Measurements from ENCODE around the gene TMEM54.

TMEM54 gene

DNA sequence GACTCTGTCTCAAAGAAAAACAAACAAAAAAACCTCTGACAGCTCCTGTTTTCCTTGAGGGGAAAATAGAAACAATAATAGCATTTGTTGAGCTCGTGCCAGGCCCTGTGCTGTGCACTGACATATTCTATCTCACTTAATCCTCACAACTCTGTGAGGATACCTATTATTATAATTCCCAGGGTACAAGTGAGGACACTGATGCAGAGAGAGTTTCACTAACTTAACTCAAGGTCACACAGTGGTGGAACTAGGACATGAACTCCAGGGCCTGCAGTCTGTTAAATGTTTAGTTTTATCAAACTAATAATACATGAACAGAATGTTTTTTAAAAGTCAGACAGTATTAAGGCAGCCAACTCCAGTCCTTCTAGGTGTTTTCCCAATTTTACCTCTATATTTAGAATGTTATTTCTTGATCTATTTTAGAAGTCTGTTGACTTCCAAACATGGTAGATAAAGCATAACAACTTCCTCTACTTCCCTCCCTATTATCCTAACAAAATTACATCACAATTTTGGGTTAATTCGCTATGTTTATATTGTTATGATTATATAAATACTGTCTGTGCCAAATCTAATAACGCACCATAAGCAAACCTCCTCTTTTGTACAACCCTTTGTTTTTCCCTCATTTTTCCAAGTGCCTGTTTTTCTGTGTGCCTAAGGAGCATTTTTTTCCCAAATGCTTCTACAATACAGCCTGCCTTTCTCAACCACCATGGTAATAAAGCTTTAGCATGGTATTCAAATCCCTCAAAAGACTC is 35.4 kb downstream of the TMEM54 start:
- H3K4me1 Mint-ChIP-seq, result peaks cover 7% of the 10 kb centered on the region
- CTCF ChIA-PET, result interaction anchor here (0.6 to 2.5 kb wide), 3 partner anchors 10 to 708 kb away, joined by 3 to 10 read pairs (median 3); no protein-coding TSS in a partner anchor
- no peak overlapping the region for H3K27ac Mint-ChIP-seq
- peaks cover 29% of the 10 kb centered on the region for H3K27me3 Mint-ChIP-seq
- H3K36me3 Mint-ChIP-seq, result peaks cover 40% of the 10 kb centered on the region
- no peaks in the 10 kb centered on the region for H3K9me3 Mint-ChIP-seq
- no peak overlapping the region for H3K4me3 Mint-ChIP-seq
- DNase-seq, result no peak

- H3K27me3 Mint-ChIP-seq, result peaks cover 19% of the 10 kb centered on the region
- no peaks in the 10 kb centered on the region for H3K4me1 Mint-ChIP-seq
- no peak for DNase-seq
- CTCF ChIA-PET, result interaction anchor here (2.0 kb wide), 1 partner anchor 8 kb away, joined by 11 read pairs; no protein-coding TSS in a partner anchor
- H3K4me3 Mint-ChIP-seq, result no peak overlapping the region
- H3K27ac Mint-ChIP-seq, result no peak overlapping the region
- H3K36me3 Mint-ChIP-seq, result peaks cover 46% of the 10 kb centered on the region
- no peaks in the 10 kb centered on the region for H3K9me3 Mint-ChIP-seq
Measured at GRCh38 chr1:32864375-32865019, 36.7 kb downstream of the TMEM54 start.

- Mint-ChIP-seq H3K4me3 (no peak overlapping the region), H3K9me3 (no peaks in the 10 kb centered on the region)
Measured at GRCh38 chr1:32863881-32864245, 37.3 kb downstream of the TMEM54 start.

DNA sequence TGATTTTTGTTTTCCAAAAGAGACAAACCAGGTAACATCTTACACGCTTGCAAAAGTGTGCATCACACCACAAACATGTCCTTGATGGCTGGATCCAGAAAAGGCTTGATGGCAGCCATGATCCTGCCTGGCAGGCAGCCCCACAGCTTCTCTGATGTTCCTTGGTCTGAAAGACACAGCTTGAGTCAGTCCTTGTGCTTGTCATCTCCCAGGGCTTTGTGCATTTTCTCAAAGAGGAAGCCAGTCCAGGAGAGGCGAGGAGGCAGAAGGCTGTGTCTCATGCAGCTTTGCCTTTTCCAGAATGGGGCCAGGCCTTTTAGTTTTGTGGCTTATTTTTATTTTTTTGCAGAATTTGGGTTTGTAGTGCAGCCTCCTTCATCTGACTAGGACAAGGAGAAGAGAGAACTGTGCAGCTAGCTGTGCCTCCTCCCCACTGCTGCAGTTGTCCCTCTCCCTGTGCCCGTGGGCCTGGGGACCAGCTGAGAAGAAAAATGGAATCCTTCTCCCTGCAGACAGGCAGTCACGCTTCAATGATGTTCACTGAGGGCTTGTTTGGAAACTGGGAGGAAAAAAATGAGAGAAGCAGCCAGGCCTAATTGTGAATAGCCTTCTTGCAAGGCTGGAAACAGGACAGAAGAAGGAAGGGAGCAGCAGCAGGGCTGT is 37.8 kb downstream of the TMEM54 start:
- Mint-ChIP-seq H3K4me1 (no peaks in the 10 kb centered on the region), H3K36me3 (peaks cover 39% of the 10 kb centered on the region), H3K27me3 (peaks cover 9% of the 10 kb centered on the region), H3K9me3 (no peaks in the 10 kb centered on the region), H3K27ac (no peak overlapping the region), H3K4me3 (no peak overlapping the region)
- DNase-seq, result no peak
- CTCF ChIA-PET, result interaction anchor here (2.0 kb wide), 1 partner anchor 9 kb away, joined by 11 read pairs; no protein-coding TSS in a partner anchor

More at GRCh38 chr1:32863881-32864245, 37.3 kb downstream of the TMEM54 start:
- DNase-seq, result no peak
- Mint-ChIP-seq H3K36me3 (peaks cover 42% of the 10 kb centered on the region), H3K27ac (peak overlapping the region; percentile 53), H3K27me3 (peaks cover 12% of the 10 kb centered on the region), H3K4me1 (no peaks in the 10 kb centered on the region)
- CTCF ChIA-PET, result interaction anchor here (2.0 kb wide), 1 partner anchor 8 kb away, joined by 11 read pairs; no protein-coding TSS in a partner anchor

DNA sequence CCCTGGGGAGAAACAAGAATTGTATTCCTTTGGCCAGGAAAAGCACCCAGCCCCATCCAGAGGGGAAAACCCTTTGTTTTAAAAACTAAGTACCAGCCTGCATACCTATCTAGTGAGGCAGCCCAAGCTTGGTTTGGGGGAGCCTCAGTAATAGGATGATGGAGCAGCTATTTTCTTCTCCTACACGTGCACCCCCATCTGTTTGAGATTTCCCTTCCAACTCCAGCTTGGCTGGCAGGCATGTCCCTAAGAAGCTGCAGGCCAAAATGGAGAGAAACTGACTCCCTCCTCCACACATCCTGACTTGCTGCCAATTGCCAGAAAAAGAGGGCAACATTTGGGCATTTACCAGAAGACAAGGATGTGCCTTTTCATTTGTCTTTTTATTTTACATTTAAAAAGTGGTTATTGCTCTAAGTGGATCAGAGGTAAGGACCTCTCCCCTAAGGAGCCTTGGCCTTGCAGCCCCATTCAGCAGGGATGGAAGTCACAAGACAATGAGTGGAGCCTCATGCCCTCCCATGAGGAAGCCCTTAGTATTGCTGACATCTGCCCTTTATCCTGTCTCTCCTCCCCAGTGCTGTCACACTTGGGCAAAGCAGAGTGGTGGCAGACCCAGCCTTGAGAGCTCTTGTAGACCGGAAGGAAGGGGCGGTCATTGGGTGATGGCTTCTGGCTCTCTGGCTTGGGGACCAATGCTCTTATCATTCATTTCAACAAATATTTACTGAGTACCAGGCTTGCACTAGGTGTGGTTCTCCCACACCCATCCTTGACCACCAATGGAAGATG is 39.1 kb downstream of the TMEM54 start:
- H3K27me3 Mint-ChIP-seq, result no peaks in the 10 kb centered on the region
- H3K9me3 Mint-ChIP-seq, result no peaks in the 10 kb centered on the region
- no peak overlapping the region for H3K27ac Mint-ChIP-seq
- H3K4me1 Mint-ChIP-seq, result no peaks in the 10 kb centered on the region
- no peak for DNase-seq
- H3K4me3 Mint-ChIP-seq, result no peak overlapping the region
- CTCF ChIA-PET, result interaction anchor here (1.0 to 3.0 kb wide), 5 partner anchors 10 to 221 kb away, joined by 3 to 12 read pairs (median 6); no protein-coding TSS in a partner anchor
- H3K36me3 Mint-ChIP-seq, result peaks cover 46% of the 10 kb centered on the region

GRCh38 chr1:32860566-32860965 is 40.6 kb downstream of the TMEM54 start:
- no peaks in the 10 kb centered on the region for H3K9me3 Mint-ChIP-seq
- CTCF ChIA-PET, result interaction anchor here (1.8 to 3.0 kb wide), 2 partner anchors 9 to 16 kb away, joined by 6 to 12 read pairs; no protein-coding TSS in a partner anchor
- no peaks in the 10 kb centered on the region for H3K4me1 Mint-ChIP-seq
- no peak overlapping the region for H3K27ac Mint-ChIP-seq
- peaks cover 53% of the 10 kb centered on the region for H3K36me3 Mint-ChIP-seq
- H3K27me3 Mint-ChIP-seq, result no peaks in the 10 kb centered on the region
- no peak for DNase-seq
- no peak overlapping the region for H3K4me3 Mint-ChIP-seq

GRCh38 chr1:32859915-32860314 is 41.3 kb downstream of the TMEM54 start:
- Mint-ChIP-seq H3K4me3 (no peak overlapping the region), H3K4me1 (no peaks in the 10 kb centered on the region), H3K9me3 (no peaks in the 10 kb centered on the region), H3K27ac (no peak overlapping the region), H3K36me3 (peaks cover 53% of the 10 kb centered on the region), H3K27me3 (no peaks in the 10 kb centered on the region)
- DNase-seq, result no peak
- CTCF ChIA-PET, result interaction anchor here (3.0 kb wide), 1 partner anchor 16 kb away, joined by 12 read pairs; no protein-coding TSS in a partner anchor

DNA sequence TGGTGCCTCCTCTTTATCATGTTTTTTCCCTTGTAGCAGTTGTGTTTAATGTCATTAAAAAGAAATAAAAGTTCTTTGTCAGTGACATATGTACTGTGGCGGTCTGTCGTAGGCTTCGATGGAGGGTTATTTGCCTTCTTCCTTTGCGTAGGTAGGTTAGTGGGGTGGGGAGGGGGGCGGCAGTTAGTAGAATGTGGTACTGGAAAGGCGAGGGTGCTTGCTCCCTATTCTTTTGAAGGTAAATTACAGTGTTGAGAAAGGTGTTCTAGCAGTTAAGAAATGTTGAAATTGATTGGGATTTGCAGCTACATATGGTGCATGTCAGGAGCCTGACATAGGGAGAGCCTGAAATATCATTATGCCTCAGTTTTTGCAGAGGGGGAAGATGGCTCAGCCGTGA is 42.4 kb downstream of the TMEM54 start:
- Mint-ChIP-seq H3K4me1 (no peaks in the 10 kb centered on the region), H3K9me3 (no peaks in the 10 kb centered on the region), H3K27ac (no peak overlapping the region), H3K27me3 (no peaks in the 10 kb centered on the region), H3K36me3 (peaks cover 58% of the 10 kb centered on the region), H3K4me3 (no peak overlapping the region)
- CTCF ChIA-PET, result interaction anchor here (0.5 kb wide), 1 partner anchor 1240 kb away, joined by 3 read pairs; no protein-coding TSS in a partner anchor
- DNase-seq, result no peak

DNA sequence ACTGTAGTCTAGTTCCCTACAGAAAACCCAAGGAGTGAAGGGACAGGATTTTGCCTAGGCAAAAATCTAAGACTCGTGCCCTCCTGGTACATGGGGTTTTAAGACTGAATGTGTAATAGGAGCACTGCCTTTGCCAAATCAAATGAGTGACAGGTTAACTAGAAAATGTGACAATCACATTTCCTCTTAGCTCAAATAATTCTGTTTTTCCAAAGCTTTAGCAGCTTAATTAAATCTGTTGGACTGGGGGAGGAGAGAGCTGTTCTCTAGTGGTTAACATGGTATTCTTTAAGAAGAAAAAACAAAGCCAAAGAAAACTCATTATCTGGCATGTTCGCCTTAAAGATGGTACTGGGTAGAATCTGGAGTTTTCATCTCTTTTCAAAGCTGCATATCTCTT is 43.1 kb downstream of the TMEM54 start:
- DNase-seq, result no peak
- Mint-ChIP-seq H3K4me1 (no peaks in the 10 kb centered on the region), H3K27me3 (no peaks in the 10 kb centered on the region), H3K4me3 (no peak overlapping the region), H3K27ac (no peak overlapping the region), H3K9me3 (no peaks in the 10 kb centered on the region), H3K36me3 (peaks cover 59% of the 10 kb centered on the region)
- CTCF ChIA-PET, result interaction anchor here (0.5 to 1.7 kb wide), 2 partner anchors 17 to 1240 kb away, joined by 3 to 4 read pairs; no protein-coding TSS in a partner anchor

DNA sequence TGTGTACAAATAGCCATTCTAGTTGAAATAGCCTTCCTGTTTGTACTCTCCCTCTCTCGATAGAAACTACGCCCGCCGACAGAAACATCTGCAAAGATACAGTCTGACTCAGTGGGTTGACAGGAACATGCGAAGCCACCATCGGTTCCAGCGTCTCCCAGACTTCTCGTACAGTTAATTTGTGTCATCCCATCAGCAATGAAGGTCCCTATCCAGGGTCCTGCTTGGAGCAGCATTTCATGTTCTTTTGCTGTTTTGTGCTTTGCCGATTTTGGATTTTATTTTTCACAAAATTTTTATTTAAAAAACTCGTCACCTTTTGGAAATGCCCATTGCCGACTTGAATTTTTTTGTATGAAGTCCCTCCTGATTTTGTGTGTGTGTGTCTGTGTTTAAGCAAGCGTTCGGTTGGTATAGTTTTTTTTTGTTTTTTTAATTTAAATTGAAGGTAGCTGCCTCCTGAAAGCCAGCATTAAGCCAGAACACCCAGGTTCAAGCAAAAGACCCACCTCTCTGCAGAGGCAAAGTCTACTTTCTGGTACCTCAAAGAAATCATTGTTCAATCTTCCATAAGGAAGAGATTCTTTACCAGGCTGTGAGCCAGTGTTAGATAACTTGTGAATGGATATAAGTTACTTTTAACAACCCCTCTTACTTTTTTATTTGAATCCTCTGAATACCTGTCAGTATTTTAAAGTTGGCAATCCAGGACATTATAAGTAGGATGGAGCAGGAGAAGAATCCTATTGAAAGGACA is 45.1 kb downstream of the TMEM54 start:
- no peaks in the 10 kb centered on the region for H3K4me1 Mint-ChIP-seq

GRCh38 chr1:32848354-32849063 is 52.7 kb downstream of the TMEM54 start:
- H3K4me1 Mint-ChIP-seq, result no peaks in the 10 kb centered on the region
- CTCF ChIA-PET, result interaction anchor here (0.6 kb wide), 1 partner anchor 14 kb away, joined by 3 read pairs; no protein-coding TSS in a partner anchor
- peaks cover 27% of the 10 kb centered on the region for H3K36me3 Mint-ChIP-seq
- no peak for DNase-seq
- no peak overlapping the region for H3K4me3 Mint-ChIP-seq
- no peaks in the 10 kb centered on the region for H3K27me3 Mint-ChIP-seq
- H3K27ac Mint-ChIP-seq, result no peak overlapping the region
- H3K9me3 Mint-ChIP-seq, result no peaks in the 10 kb centered on the region

More for the DNA sequence above, 45.1 kb downstream of the TMEM54 start:
- Mint-ChIP-seq H3K36me3 (peaks cover 50% of the 10 kb centered on the region), H3K27me3 (no peaks in the 10 kb centered on the region), H3K27ac (no peak overlapping the region), H3K4me3 (no peak overlapping the region), H3K9me3 (no peaks in the 10 kb centered on the region)
- no peak for DNase-seq
- CTCF ChIA-PET, result no interaction called here

All from activated naive CD4-positive, alpha-beta T cell treated with anti-CD3 and anti-CD28 coated beads, Interleukin-2, amount 10 ng/mL, durations not matched to agents 7 days and 5 days (primary cell).